NCI-H1105 treated with DMSO at 0.1 percent for 48 hours (cell line): ENCODE results near the gene BUB1B.

Experiments
- DNase-seq: peaks from one replicate; lab custom pipeline; 2025; lab: John Stamatoyannopoulos, UW

The BUB1B gene

DNA sequence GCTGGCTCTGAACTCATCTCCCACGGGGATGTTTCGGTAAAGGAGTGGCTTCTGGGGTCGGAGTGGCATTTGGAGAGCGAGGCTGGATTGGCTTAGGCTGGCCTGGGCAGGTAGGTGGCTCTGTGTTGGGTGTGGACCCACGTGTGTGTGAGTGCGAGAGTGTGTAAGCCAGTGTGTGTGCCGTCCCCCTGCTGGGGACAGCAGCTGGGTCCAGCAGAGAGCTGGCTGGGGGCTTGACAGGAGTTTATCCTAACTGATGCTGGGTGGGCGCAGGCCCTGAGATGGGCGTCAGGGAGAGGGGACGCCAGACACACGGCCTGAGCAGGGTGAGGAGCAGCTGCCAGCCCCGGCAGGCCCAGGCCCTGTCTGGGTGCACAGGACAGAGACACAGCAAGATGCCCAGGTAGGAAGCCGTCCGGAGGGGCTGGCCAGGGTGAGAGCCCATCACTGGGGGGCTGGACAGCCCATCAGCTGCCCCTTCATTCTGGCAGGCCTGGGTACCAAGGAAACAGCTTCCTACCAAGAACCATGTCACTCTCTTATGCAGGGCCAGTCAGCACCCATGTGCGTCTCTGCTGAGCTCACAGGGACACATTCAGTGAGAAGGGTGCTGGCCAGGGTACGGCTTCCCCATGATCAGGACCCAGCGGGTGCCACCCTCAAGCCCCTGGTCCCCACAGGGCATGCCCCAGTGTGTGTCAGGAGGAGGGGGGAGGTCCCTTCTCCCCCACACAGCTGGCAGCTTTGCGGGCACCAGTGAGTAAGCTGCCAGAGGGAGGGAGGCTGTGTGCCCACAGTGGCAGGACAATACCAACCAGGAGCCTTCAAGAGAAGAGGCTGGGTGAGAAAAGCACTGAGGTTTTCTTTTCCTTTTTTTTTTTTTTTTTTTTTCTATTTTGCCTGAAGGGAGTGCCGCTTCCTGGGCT is 79.1 kb downstream of the BUB1B start:
- no peak for DNase-seq

DNA sequence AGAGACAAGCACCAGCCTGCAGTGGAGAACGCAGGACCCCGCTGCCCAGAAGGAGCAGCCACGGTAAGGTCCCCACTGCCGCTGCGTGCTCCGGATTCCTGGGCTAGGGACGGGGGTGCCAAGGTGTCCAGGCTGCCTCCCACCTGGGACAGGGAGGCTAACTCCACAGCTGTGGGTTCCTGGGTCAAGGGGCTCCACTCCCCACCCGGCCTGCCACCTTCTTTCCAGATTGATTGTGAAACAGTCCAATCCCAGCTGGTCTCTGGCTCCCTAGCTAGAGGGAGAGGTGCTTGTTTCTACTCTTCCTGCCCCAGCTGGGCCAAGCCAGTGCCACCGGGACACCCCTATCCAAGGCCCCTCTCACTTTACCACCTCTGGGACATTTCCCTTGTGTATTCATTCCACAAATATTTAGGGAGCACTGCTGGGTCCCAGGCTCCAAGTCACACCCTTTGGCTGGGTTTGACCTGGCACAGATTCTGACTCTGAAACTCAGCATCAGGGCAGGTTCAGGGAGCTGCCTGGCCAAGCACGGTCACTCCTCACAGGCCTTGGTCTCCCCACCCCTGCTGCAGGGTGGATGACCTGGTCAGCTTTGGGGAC is 79.9 kb downstream of the BUB1B start:
- no peak for DNase-seq

DNA sequence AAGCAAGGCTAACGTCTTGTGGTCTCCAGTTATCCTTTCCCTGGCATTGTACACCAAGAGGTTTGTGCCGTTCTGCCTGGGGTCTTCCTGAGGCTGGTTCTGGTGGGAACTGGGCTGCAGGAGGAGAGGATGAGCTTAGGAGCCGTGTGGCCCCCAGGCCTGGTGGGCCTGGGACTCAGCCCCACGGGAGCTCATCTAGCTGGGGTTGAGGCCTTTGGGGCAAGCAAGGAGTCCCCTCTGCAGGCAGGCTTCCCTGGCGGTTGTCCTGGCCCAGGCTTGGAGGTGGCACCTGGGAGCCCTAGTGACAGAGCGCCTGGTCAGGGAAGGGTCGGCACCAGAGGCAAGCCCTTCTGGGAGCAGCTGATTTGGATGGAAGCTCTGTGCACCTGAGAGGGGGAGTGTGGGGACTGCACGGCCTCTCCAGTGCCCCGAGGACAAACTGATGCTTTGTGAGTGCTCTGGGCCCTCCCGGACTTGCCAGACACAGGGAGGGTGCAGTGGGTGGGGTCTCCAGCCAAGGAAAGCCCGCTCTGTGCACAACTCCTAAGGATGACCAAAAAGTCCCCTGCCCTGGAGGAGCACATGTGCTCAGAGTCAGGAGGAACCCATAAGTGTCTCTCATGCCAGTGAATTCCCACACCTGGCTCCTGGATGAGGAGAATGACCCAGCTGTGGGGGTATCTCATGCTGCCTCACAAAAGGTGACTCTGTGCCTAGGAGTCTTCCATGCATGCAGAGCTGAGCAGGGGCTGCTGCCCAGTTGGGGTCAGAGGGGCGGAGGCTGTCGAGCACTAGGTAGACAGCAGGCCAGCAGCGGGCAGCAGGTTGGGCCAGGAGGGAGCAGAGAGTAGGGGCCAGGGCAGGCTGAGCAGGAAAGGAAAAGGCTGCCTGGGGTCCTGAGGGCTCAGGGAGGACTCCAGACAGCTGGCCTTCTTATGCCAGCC is 80.7 kb downstream of the BUB1B start:
- no peak for DNase-seq

DNA sequence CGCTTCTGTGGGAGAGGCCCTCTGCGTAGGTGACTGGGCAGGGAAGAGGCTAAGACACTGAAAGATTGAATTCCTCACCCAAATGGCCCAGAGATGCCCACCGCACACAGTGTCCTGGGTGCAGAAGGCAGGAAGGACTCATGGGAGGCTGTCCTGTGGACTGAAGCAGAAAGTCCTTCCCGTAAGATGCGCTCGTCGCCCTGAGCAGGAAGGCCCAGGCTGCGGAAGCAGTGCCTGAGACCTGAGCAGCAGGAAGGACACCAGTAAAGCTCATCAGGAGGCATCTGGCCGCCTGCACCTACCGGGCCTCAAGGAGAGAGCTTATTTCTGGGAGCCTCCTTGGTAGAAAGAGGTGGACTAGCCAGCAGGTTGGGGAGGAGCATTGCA is 81.3 kb downstream of the BUB1B start:
- no peak for DNase-seq

DNA sequence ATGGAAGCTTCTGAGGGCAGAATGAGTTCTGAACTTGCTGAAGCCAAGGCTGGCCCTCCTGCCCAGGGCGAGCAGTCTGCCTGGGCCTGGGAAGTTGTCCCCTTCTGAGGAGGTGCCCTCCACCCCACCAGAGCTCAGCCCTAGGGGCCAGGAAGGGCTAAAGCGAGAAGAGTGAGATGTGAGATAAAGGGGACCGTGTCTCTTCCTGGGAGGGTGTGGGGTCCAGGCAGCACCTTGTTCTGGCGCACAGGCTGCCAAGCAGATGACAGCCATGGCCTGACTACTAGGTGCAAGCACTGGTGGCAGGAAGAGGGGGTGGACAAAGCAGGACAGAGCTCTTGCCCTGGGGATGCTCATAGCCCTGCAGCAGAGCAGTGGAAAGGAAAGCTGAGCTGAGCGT is 81.7 kb downstream of the BUB1B start:
- DNase-seq, result no peak

DNA sequence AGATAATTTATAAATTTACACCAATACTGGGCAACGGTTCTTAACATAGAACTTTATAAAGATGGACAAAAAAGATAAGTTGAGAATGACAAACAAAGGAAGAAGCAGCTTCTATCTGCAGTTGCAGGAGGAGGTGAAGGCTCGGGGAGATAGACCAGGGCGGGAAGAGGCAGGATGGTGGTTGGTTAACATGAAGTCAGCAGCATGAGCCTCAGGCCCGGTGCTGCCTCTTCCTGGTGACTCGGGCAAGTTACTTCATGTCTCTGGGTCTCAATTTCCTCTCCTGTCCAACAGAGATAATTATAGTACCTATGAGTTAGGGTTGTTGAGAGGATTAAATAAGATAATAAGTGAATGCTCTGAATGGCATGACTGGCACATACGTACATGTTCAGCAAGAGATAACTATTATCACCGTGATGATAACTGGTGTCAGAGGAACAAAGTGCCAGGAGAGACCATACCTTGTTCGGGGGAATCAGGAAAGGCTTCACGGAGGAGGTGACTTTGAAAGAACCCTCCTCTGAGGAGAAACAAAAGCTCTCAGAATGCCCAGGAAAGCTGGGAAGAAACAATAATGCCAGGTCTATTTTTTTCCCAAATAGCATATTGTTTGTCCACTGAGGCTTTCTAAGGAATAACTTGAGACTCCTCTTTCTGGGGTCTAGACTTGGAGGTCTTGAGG is 82.4 kb downstream of the BUB1B start:
- DNase-seq, result no peak

DNA sequence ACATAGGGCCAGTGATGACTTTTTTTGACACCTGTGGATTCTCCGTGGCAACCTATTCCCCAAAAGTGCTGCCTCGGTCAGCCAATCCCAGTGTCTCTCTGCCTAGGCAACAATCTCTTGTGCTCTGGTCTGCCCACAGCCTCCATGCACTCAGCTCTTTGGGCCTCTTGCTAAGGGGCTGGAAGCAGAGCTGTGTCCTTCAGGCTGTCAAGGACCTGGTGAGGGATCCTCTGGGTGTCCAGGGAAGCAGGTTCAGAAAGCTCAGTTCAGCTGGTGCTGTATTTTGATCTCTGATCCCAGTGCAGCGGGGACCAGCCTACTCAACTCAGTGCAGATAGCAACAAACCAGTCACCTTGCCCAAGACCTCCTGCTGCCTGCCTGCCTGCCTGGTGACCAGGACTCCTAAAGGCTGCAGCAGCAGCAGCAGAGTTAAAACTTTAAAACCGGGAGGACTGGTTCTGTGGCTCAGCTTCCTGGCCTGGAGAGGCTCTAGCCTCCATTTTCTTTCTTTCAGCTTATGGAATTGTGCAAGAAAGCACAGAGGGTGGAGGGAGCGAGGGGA is 84.2 kb downstream of the BUB1B start:
- DNase-seq, result no peak

DNA sequence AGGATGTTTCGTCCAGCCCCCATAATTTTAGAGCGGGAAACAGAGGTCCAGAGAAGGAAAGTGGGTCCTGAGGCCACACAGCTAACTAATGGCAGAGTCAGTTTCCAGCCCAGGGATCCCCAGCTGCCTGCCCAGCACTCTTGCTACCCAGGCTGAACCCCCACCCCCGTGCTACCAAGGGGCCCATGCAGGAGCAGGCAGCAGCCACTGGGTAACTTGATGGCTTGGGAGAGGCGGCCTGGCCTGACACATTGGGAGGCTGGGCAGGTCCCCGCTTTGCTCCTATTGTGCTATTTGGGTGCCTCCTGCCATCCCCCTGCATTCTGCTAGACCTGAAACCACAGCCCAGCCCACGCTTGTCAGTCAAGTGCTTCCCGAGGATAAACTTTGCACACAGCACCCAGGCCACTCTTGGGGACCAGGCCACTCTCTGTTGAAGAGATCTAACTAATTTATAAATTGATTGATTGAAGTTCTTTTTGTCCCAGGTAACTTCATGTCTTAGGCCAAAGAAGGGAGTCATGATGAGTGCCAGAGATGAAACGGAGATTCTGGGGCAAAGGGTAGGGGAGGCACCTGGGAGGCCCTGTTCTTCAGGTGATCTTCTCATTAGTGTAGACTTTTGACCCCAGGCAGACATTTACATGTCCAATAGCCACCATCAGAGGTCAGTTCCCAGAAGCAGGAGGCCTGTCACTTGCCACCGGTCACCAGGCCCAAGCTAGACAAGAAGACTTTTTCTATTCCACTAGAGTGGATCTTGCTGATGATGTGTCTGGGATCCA is 85.0 kb downstream of the BUB1B start:
- no peak for DNase-seq

DNA sequence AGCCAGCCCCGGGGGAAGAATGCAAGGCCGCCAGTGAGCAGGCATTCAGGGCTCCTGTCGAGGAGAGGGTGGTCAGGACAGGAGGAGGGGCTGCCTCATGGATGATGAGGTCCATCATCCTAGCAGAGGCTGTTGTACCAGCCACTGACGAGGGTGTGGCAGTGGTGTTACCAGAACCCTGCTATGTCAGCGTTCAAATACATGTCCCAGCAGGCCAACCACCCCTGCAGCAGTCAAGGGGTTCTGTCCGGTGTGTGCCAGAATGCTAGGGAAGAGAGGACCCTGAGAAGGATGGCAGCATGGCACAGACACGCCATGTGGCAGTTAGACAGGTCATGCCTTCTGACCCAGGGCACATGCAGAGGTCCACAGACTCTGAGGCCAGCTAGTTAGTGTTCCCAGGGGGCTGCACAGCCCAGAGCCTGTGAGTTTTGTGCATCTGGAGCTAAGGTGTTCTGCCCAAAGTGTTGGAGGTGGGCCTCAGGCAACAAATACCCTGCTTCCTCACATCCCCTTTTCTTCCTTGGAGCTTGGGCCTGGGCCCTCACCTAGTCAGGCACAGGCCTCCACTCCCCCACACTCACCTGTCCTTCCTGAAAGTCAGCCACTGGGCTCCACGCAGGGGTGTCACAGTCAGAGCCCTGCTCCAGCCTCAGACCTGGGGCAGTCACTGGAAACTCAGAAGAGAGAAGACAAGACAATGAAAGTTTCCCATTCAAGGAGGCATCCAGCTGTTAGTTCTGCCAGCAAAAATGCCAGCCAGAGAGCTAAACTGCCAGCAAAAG is 85.8 kb downstream of the BUB1B start:
- no peak for DNase-seq

DNA sequence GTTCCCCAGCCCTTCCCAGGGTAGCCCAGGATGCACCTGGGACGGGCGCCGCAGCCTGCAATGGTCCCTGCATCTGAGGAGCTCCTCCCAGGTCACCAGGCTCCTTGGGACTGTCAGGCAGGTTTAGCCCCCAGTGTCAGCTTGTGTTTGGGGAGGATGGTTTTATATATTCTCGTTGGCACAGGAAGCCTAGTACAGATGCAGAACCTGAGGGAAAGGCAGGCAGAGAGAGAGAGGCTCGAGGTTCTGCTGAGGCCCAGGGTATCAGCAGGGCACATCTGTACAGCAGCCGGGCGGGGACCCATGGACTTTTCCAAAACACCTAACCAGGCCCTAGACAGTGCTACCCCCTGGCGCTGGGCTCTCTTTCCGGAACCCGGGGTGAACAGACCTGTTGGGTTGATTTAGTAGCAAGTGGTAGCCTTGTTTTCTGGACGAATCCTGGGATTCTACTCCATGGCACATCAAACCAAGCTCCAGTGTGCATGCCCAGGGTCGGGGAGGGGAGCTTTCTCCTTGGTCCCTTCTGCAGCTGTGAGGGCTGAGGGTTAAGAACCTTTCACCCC is 86.6 kb downstream of the BUB1B start:
- no peak for DNase-seq

DNA sequence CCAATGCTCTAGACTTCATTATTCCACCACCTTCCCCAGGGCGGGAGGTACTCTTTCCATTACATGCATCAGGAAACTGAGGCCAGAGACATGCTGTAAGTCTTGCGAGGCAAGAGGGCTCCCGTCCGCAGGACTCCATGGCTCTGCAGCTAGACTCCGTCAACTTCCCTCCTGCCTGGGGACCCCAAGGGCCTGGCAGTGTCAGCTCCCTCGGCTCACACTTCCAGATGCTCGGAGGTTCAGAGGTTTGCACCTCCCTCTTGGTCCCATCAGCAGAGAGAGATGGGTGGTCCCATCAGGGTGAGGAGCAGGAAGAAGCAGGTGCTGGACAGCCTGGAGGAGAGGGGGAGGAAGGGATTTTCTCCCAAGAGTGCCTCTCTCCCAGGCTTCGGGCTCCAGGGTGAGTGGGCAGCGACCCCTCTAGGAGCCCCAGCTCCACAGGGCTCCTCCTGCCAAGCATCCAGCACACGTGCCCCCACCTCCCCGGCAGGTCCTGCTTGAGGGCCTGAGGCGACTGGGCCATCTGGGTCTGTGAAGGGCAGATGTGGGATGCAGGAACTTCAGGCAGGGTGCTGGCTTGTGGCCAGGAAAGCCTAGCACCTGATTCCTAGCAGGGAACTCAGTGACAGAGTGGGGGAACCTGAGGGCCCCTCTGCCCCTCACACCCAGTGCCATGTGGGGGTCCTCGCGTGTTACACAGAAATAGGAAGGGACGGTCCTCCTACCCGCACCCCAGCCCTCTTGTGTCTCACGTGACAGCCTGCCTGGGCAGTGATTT is 87.3 kb downstream of the BUB1B start:
- DNase-seq, result no peak

DNA sequence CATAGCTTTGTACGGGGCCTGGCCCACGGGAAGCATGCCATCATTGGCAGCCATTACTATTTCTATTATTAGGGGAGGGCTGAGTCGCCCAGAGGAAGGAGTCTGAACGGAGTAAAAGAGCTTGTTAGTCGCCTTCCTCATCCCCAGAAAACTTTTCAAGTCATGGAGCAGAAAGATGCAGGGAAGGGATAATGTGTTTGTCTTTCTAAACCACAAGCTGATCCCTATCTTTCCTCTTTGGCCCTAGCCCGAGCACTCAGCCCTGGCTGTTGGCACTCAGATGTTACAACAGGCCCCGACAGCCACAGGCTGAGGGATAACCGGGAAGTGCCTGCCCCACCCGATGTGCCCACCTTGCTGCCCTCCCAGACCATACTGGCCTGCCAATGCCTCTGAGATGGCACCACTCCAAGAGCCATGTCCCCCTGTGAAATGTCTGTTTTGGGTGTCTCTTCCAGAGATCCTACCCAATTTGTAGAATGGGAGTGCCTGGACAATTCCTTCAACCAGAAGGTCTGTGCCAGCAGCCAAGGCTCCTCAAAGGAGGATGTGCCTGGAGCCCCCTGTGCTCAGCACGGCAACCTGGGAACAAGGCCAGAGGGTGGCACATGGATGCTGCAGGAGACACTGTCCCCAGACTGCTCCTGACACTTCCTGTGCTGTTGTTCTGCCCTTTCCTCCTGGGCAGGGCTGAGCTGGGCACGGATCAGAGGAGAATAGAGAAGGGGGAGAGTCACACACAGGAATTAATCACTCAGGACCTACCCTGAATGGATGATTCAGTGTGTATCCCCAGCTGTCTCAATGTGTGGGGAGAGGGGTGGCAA is 88.8 kb downstream of the BUB1B start:
- no peak for DNase-seq

DNA sequence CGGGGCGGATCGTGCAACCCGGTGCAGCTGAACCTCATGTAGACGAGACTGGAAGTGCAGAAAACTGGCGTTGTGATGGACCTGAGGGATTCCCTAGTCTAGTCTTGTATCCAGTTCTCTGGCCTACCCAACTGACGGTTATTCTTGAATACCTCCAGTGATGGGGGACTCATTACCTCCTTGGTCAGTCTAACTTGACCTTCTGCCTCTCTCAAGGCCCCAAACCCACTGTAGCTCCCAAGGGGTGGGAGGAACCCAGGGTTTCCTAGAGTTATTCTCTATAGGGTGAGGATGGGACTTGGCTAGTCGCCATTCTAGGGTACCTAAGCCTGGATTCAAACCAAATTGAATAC is 89.4 kb downstream of the BUB1B start:
- DNase-seq, result no peak

DNA sequence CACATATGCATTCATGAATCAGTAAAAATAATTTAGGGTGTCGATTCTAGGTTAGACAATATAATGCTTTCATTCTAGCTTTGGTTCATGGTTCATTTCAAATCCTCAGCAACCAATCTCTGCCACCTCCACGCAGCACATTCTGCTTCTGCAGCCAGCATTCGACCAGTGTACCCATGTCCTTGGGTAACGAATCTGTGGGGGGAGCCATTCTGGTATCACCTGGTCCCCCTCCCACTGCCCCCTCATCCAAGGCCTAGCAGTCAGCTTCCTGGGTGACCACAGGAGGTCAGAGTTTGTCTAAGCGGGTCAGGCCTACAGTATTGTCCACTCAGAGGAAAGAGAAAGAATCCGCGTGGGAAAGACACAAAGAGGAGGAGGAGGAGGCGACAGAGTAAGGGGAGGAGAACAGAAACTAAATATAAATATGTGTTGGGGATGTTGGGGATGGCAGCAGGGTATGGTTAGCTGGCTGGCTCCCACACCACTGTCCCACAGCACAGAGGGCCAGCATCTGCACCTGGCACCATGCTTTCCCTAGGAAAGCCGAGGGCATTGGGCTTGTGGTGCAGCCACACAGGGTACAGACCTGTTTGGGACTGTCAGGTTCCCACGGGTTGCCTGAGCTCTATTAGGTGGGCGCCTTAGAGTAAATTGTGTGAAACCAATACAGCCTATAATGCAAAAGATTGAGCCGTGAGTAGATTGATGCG is 90.1 kb downstream of the BUB1B start:
- DNase-seq, result no peak

DNA sequence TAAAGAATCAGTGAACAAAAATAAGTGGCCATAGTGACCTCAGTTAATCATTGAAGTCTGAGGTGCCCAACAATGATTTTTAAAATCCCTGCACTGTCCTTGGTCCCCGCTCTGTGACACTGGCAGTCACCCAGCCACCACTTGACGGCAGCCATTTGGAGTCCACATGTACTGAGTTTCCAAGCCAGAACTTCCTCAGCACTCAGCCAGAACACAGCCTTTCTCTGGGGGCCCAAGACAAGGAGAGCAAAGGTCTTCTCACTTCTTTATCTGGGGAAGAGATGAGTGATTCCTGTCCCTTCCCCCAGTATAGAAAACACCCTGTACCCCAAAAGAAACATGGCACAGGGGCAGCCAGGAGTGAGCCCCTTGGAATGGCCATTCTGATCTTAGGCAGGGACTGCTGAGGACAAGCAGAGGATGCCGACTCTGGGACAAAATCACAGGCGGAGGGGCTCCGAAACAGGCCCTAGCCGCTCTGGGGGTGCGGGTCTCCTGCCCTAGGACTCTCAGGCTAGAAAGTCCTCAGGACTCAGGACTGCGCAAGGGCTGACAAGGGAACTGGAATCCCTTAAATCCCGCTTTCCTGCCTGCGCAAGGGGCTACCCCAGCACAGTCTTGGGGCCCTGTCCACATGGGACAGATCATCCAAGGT is 90.7 kb downstream of the BUB1B start:
- DNase-seq, result no peak

DNA sequence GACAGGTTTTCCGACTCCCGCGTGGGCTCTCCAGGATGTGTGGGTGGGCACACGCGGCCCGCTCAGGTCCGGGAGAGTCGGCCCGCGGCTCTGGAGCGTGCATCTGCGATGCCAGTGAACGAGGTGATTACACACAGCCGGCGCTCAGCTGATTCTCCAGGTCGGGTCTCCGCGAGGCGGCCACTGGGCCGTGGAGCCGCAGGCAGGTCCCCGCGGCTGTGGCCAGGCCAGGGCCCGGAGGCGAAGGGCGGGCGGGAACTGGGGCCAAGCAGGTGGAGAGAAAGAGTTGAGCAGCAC is 91.2 kb downstream of the BUB1B start:
- DNase-seq, result no peak
